ENCODE data around the gene KHDRBS2. TPM values are rescaled to one million over a fixed set of nuclear protein-coding genes. Genes with fewer than 3 reads are reported as not detected.

KHDRBS2 gene
- total RNA-seq, 1 experiment from 2014 or later: 1.2 TPM

GRCh38 chr6:62323818-62324431, 37.9 kb upstream of the KHDRBS2 start:
- Mint-ChIP-seq H3K27ac (no peak overlapping the region), H3K4me3 (no peak overlapping the region), H3K4me1 (peaks cover 12% of the 10 kb centered on the region), H3K9me3 (peaks cover 19% of the 10 kb centered on the region), H3K27me3 (ENCODE audit: low read depth) (no peaks in the 10 kb centered on the region), H3K36me3 (no peaks in the 10 kb centered on the region; the same call in 1 of the 2 replicates)
- DNase-seq (ENCODE audit: low spot score) (no peak), ATAC-seq (no peak)
- TF ChIP-seq ZSCAN18 (CRISPR knock-in tag; IDR thresholded peaks at IDR 0.05): no peak
- no peak for TF ChIP-seq ZBTB21 (CRISPR knock-in tag; IDR thresholded peaks at IDR 0.05; ENCODE audit: borderline replicate concordance)
- TF ChIP-seq ETV6 (CRISPR knock-in tag; IDR thresholded peaks at IDR 0.05): no peak
- TF ChIP-seq, protein P1, sequence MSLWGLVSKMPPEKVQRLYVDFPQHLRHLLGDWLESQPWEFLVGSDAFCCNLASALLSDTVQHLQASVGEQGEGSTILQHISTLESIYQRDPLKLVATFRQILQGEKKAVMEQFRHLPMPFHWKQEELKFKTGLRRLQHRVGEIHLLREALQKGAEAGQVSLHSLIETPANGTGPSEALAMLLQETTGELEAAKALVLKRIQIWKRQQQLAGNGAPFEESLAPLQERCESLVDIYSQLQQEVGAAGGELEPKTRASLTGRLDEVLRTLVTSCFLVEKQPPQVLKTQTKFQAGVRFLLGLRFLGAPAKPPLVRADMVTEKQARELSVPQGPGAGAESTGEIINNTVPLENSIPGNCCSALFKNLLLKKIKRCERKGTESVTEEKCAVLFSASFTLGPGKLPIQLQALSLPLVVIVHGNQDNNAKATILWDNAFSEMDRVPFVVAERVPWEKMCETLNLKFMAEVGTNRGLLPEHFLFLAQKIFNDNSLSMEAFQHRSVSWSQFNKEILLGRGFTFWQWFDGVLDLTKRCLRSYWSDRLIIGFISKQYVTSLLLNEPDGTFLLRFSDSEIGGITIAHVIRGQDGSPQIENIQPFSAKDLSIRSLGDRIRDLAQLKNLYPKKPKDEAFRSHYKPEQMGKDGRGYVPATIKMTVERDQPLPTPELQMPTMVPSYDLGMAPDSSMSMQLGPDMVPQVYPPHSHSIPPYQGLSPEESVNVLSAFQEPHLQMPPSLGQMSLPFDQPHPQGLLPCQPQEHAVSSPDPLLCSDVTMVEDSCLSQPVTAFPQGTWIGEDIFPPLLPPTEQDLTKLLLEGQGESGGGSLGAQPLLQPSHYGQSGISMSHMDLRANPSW (CRISPR knock-in tag; conservative IDR thresholded peaks at IDR 0.05; ENCODE audit: low read depth): no peak
- TF ChIP-seq ARID4B (CRISPR knock-in tag; IDR thresholded peaks at IDR 0.05; ENCODE audit: borderline replicate concordance): no peak
- TF ChIP-seq AR (CRISPR knock-in tag; IDR thresholded peaks at IDR 0.05): no peak
- TF ChIP-seq USF1 (CRISPR knock-in tag; IDR thresholded peaks at IDR 0.05): no peak
- no peak for TF ChIP-seq SMAD3 (CRISPR knock-in tag; IDR thresholded peaks at IDR 0.05; ENCODE audit: borderline replicate concordance)
- TF ChIP-seq HMGA2 (CRISPR knock-in tag; IDR thresholded peaks at IDR 0.05): no peak
- TF ChIP-seq, protein P2, sequence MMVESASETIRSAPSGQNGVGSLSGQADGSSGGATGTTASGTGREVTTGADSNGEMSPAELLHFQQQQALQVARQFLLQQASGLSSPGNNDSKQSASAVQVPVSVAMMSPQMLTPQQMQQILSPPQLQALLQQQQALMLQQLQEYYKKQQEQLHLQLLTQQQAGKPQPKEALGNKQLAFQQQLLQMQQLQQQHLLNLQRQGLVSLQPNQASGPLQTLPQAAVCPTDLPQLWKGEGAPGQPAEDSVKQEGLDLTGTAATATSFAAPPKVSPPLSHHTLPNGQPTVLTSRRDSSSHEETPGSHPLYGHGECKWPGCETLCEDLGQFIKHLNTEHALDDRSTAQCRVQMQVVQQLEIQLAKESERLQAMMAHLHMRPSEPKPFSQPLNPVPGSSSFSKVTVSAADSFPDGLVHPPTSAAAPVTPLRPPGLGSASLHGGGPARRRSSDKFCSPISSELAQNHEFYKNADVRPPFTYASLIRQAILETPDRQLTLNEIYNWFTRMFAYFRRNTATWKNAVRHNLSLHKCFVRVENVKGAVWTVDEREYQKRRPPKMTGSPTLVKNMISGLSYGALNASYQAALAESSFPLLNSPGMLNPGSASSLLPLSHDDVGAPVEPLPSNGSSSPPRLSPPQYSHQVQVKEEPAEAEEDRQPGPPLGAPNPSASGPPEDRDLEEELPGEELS (CRISPR knock-in tag; IDR thresholded peaks at IDR 0.05): no peak
- TF ChIP-seq SP1 (CRISPR knock-in tag; conservative IDR thresholded peaks at IDR 0.05): no peak
- no peak for TF ChIP-seq ZNF396 (CRISPR knock-in tag; IDR thresholded peaks at IDR 0.05; ENCODE audit: borderline replicate concordance)
- TF ChIP-seq ZNF121 (CRISPR knock-in tag; IDR thresholded peaks at IDR 0.05): no peak
- TF ChIP-seq RORB (CRISPR knock-in tag; IDR thresholded peaks at IDR 0.05): no peak
- ChIA-PET CTCF (no interaction called here), POLR2A (interaction anchor here (0.6 kb wide), 1 partner anchor 1536 kb away, joined by 4 read pairs; no protein-coding TSS in a partner anchor)
